Stimulated activated naive CD8-positive, alpha-beta T cell treated with anti-CD3 and anti-CD28 coated beads, Interleukin-15, amount 100 ng/mL, for 72 hours (primary cell): ENCODE results near the gene TMEM94.
"Not testable (repeated sequence)": the region's sequence is repeated elsewhere in the genome, so short reads cannot be mapped to it uniquely, and the experiment has no call there.

ENCODE experiments used
- ATAC-seq: fragments of 150-1000 bp; cut with Tn5 transposase; 2 replicates; pipeline ENCODE4 v1.10.0; 2021; ENCODE audit warnings: mild to moderate bottlenecking, moderate library complexity
- DNase-seq, 2 donors: peaks; one replicate each; pipeline ENCODE4 v3.0.0; 2021 to 2022
- H3K27ac Mint-ChIP-seq, 2 donors: one replicate each; pipeline ENCODE4 v1.8.0; 2022; ENCODE audit warnings: mild to moderate bottlenecking in 2 of 2, mixed read lengths in 2 of 2, moderate library complexity in 2 of 2
- H3K27me3 Mint-ChIP-seq: one replicate; pipeline ENCODE4 v1.8.0; 2022; ENCODE audit warnings: mixed read lengths
- H3K4me1 Mint-ChIP-seq: one replicate; pipeline ENCODE4 v1.8.0; 2022; ENCODE audit warnings: mild to moderate bottlenecking, mixed read lengths
- H3K4me3 Mint-ChIP-seq, 2 donors: one replicate each; pipeline ENCODE4 v1.8.0; 2022; ENCODE audit warnings: mild to moderate bottlenecking in 2 of 2, mixed read lengths in 2 of 2, moderate library complexity in 1 of 2
- H3K9me3 Mint-ChIP-seq, 2 donors: one replicate each; pipeline ENCODE4 v1.8.0; 2022; ENCODE audit warnings: mixed read lengths in 2 of 2

Gene TMEM94

GRCh38 chr17:75456417-75457046 is at the start of gene TMEM94:
TMEM94 (plus strand) TSS chr17:75456635; CDS start chr17:75471906, 15,271 bp downstream.
- Mint-ChIP-seq H3K27me3 (no peaks in the 10 kb centered on the region), H3K4me1 (peaks cover 38% of the 10 kb centered on the region), H3K27ac (peak within 1 kb of the TSS; percentile 98), H3K4me3 (peak within 1 kb of the TSS; percentile 98), H3K9me3 (no peaks in the 10 kb centered on the region)
- peak; percentile 99 for ATAC-seq
- DNase-seq, result peak; percentile 87 to 95

- DNase-seq, result no peak
- Mint-ChIP-seq H3K9me3 (no peaks in the 10 kb centered on the region), H3K27me3 (no peaks in the 10 kb centered on the region), H3K27ac (no peak overlapping the region), H3K4me1 (peaks cover 34% of the 10 kb centered on the region), H3K4me3 (no peak overlapping the region)
- no peak for ATAC-seq
Measured at GRCh38 chr17:75407655-75408352, 48.6 kb upstream of the TMEM94 start.

- H3K27me3 Mint-ChIP-seq, result peaks cover 10% of the 10 kb centered on the region
- H3K4me3 Mint-ChIP-seq, result no peak overlapping the region
Measured at GRCh38 chr17:75410141-75410540, 46.3 kb upstream of the TMEM94 start.

GRCh38 chr17:75411328-75412067 is 44.9 kb upstream of the TMEM94 start:
- Mint-ChIP-seq H3K9me3 (no peaks in the 10 kb centered on the region), H3K27ac (no peak overlapping the region), H3K27me3 (peaks cover 17% of the 10 kb centered on the region), H3K4me1 (peaks cover 28% of the 10 kb centered on the region), H3K4me3 (peak overlapping the region in 1 of 2 donors; percentile 53)
- no peak for DNase-seq
- no peak for ATAC-seq

More at GRCh38 chr17:75410141-75410540, 46.3 kb upstream of the TMEM94 start:
- no peak overlapping the region for H3K27ac Mint-ChIP-seq
- no peaks in the 10 kb centered on the region for H3K9me3 Mint-ChIP-seq
- ATAC-seq (no peak), DNase-seq (no peak)
- H3K4me1 Mint-ChIP-seq, result peaks cover 34% of the 10 kb centered on the region

- Mint-ChIP-seq H3K9me3 (no peaks in the 10 kb centered on the region), H3K27ac (peak overlapping the region; percentile 69 to 89)
Measured at GRCh38 chr17:75412455-75413317, 43.7 kb upstream of the TMEM94 start.

GRCh38 chr17:75414488-75414887 is 41.9 kb upstream of the TMEM94 start:
- Mint-ChIP-seq H3K4me3 (no peak overlapping the region), H3K27me3 (peaks cover 17% of the 10 kb centered on the region), H3K27ac (peak overlapping the region in 1 of 2 donors; percentile 54), H3K9me3 (no peaks in the 10 kb centered on the region), H3K4me1 (peaks cover 23% of the 10 kb centered on the region)
- DNase-seq, result no peak
- no peak for ATAC-seq

More at GRCh38 chr17:75412455-75413317, 43.7 kb upstream of the TMEM94 start:
- peak; percentile 94 for ATAC-seq
- Mint-ChIP-seq H3K27me3 (peaks cover 17% of the 10 kb centered on the region), H3K4me1 (peaks cover 23% of the 10 kb centered on the region), H3K4me3 (peak overlapping the region; percentile 40 to 53)
- DNase-seq, result peak; percentile 74 to 81

GRCh38 chr17:75416006-75416405 is 40.4 kb upstream of the TMEM94 start:
- Mint-ChIP-seq H3K27me3 (peaks cover 17% of the 10 kb centered on the region), H3K27ac (no peak overlapping the region), H3K4me1 (peaks cover 23% of the 10 kb centered on the region), H3K9me3 (no peaks in the 10 kb centered on the region), H3K4me3 (no peak overlapping the region)
- no peak for ATAC-seq
- no peak for DNase-seq

GRCh38 chr17:75417054-75417580 is 39.3 kb upstream of the TMEM94 start:
- H3K27ac Mint-ChIP-seq, result no peak overlapping the region

GRCh38 chr17:75418531-75418930 is 37.9 kb upstream of the TMEM94 start:
- Mint-ChIP-seq H3K27ac (peak overlapping the region in 1 of 2 donors; percentile 72), H3K4me3 (no peak overlapping the region)
- DNase-seq, result no peak

More at GRCh38 chr17:75417054-75417580, 39.3 kb upstream of the TMEM94 start:
- Mint-ChIP-seq H3K4me1 (peaks cover 12% of the 10 kb centered on the region), H3K4me3 (no peak overlapping the region), H3K9me3 (no peaks in the 10 kb centered on the region), H3K27me3 (peaks cover 17% of the 10 kb centered on the region)
- no peak for DNase-seq
- ATAC-seq, result no peak

GRCh38 chr17:75428543-75429469 is 27.6 kb upstream of the TMEM94 start:
- ATAC-seq (no peak), DNase-seq (no peak)
- Mint-ChIP-seq H3K27ac (no peak overlapping the region), H3K9me3 (no peaks in the 10 kb centered on the region), H3K4me3 (no peak overlapping the region), H3K27me3 (peaks cover 8% of the 10 kb centered on the region), H3K4me1 (peaks cover 12% of the 10 kb centered on the region)

More at GRCh38 chr17:75418531-75418930, 37.9 kb upstream of the TMEM94 start:
- ATAC-seq, result no peak
- Mint-ChIP-seq H3K9me3 (no peaks in the 10 kb centered on the region), H3K4me1 (no peaks in the 10 kb centered on the region), H3K27me3 (peaks cover 17% of the 10 kb centered on the region)

GRCh38 chr17:75430159-75430974 is 26.1 kb upstream of the TMEM94 start:
- DNase-seq (no peak), ATAC-seq (no peak)
- Mint-ChIP-seq H3K4me1 (peaks cover 12% of the 10 kb centered on the region), H3K4me3 (no peak overlapping the region), H3K9me3 (no peaks in the 10 kb centered on the region), H3K27ac (no peak overlapping the region), H3K27me3 (peaks cover 8% of the 10 kb centered on the region)

GRCh38 chr17:75433218-75433783 is 23.1 kb upstream of the TMEM94 start:
- no peak overlapping the region for H3K27ac Mint-ChIP-seq

GRCh38 chr17:75434433-75434832 is 22.0 kb upstream of the TMEM94 start:
- H3K4me1 Mint-ChIP-seq, ATAC-seq, H3K27ac Mint-ChIP-seq, H3K4me3 Mint-ChIP-seq, DNase-seq, H3K27me3 Mint-ChIP-seq, H3K9me3 Mint-ChIP-seq: not testable (repeated sequence)

More at GRCh38 chr17:75433218-75433783, 23.1 kb upstream of the TMEM94 start:
- Mint-ChIP-seq H3K9me3 (no peaks in the 10 kb centered on the region), H3K4me1 (peaks cover 7% of the 10 kb centered on the region), H3K4me3 (no peak overlapping the region), H3K27me3 (peaks cover 8% of the 10 kb centered on the region)
- ATAC-seq (no peak), DNase-seq (no peak)
